SK-N-SH treated with all-trans-retinoic acid at 6 μM for 48 hours (cell line): ENCODE data around the gene CSN1S1.

Experiments
- ARNTL ChIP-seq: fragments of 450-650 bp; formaldehyde crosslinking; IDR thresholded peaks from 2 replicates; pipeline ENCODE4 v1.5.0; 2020; ENCODE audit warnings: low read depth, mild to moderate bottlenecking, moderate library complexity, borderline replicate concordance
- OSR1 ChIP-seq: fragments of 250-450 bp; sonication (Bioruptor Pico); IDR thresholded peaks from 2 replicates; pipeline ENCODE4 v1.8.0; 2022; ENCODE audit warnings: moderate library complexity, mild to moderate bottlenecking, inconsistent platforms
- RARB ChIP-seq: fragments of 250-450 bp; sonication (Bioruptor Pico); IDR thresholded peaks from 2 replicates; pipeline ENCODE4 v1.8.0; 2021; ENCODE audit warnings: mild to moderate bottlenecking, moderate library complexity
- TCF4 ChIP-seq: fragments of 250-450 bp; sonication (Bioruptor Pico); IDR thresholded peaks from 2 replicates; pipeline ENCODE4 v1.8.0; 2021; ENCODE audit warnings: mild to moderate bottlenecking, moderate library complexity, borderline replicate concordance
- ZFP3 ChIP-seq: fragments of 250-450 bp; sonication (Bioruptor Pico); IDR thresholded peaks from 2 replicates; pipeline ENCODE4 v1.5.0; 2020; ENCODE audit warnings: mild to moderate bottlenecking, moderate library complexity
- ZFP30 ChIP-seq: fragments of 450-650 bp; formaldehyde crosslinking; IDR thresholded peaks from 2 replicates; pipeline ENCODE4 v1.5.0; 2022; ENCODE audit warnings: mild to moderate bottlenecking, moderate library complexity
- ZNF70 ChIP-seq: fragments of 450-650 bp; formaldehyde crosslinking; IDR thresholded peaks from 2 replicates; pipeline ENCODE4 v1.5.0; 2020; ENCODE audit warnings: mild to moderate bottlenecking, moderate library complexity
- ZNF8 ChIP-seq: fragments of 450-650 bp; formaldehyde crosslinking; IDR thresholded peaks from 2 replicates; pipeline ENCODE4 v1.5.0; 2020; ENCODE audit warnings: mild to moderate bottlenecking, moderate library complexity
- TF ChIP-seq, protein P1 (sequence below): fragments of 250-450 bp; sonication (Bioruptor Pico); IDR thresholded peaks from 2 replicates; pipeline ENCODE4 v1.5.0; 2020; ENCODE audit warnings: mild to moderate bottlenecking, moderate library complexity
- TF ChIP-seq, protein P2 (sequence below): fragments of 250-450 bp; sonication (Bioruptor Pico); IDR thresholded peaks from 2 replicates; pipeline ENCODE4 v1.8.0; 2020; ENCODE audit warnings: mild to moderate bottlenecking, moderate library complexity, borderline replicate concordance
- TF ChIP-seq, protein P3 (sequence below): fragments of 250-450 bp; sonication (Bioruptor Pico); IDR thresholded peaks from 2 replicates; pipeline ENCODE4 v1.5.1; 2021; ENCODE audit warnings: mild to moderate bottlenecking, moderate library complexity
- TF ChIP-seq, protein P4 (sequence below): fragments of 250-450 bp; sonication (Bioruptor Pico); IDR thresholded peaks from 2 replicates; pipeline ENCODE4 v1.8.0; 2021; ENCODE audit warnings: low read depth, mild to moderate bottlenecking, moderate library complexity, borderline replicate concordance

DNA sequence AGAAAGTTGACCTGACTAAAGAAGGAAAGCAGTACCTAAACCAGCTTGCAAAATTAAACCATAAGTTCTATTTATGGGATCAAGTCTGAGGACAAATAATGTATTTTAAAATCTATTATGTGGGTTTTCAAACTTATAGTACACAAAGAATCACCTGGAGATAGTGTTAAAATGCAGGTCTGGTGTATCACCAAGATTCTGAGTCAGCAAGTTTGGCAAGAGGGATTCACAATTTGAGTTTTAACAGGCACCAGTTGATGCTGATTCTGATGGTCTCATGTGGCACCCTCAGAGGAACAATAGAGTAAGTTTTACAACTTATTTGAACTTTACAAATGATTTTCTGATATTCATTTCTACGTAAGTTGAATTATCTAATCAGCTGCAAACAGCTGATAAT is 55.8 kb downstream of the CSN1S1 start:
- TF ChIP-seq ZNF8 (CRISPR knock-in tag) (no peak), ZNF70 (CRISPR knock-in tag) (no peak), RARB (no peak), ZFP3 (no peak), ZFP30 (CRISPR knock-in tag) (no peak), ARNTL (CRISPR knock-in tag) (no peak), TCF4 (CRISPR knock-in tag) (no peak), OSR1 (CRISPR knock-in tag) (no peak)
- TF ChIP-seq, protein P1, sequence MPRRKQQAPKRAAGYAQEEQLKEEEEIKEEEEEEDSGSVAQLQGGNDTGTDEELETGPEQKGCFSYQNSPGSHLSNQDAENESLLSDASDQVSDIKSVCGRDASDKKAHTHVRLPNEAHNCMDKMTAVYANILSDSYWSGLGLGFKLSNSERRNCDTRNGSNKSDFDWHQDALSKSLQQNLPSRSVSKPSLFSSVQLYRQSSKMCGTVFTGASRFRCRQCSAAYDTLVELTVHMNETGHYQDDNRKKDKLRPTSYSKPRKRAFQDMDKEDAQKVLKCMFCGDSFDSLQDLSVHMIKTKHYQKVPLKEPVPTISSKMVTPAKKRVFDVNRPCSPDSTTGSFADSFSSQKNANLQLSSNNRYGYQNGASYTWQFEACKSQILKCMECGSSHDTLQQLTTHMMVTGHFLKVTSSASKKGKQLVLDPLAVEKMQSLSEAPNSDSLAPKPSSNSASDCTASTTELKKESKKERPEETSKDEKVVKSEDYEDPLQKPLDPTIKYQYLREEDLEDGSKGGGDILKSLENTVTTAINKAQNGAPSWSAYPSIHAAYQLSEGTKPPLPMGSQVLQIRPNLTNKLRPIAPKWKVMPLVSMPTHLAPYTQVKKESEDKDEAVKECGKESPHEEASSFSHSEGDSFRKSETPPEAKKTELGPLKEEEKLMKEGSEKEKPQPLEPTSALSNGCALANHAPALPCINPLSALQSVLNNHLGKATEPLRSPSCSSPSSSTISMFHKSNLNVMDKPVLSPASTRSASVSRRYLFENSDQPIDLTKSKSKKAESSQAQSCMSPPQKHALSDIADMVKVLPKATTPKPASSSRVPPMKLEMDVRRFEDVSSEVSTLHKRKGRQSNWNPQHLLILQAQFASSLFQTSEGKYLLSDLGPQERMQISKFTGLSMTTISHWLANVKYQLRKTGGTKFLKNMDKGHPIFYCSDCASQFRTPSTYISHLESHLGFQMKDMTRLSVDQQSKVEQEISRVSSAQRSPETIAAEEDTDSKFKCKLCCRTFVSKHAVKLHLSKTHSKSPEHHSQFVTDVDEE (CRISPR knock-in tag), result no peak
- TF ChIP-seq, protein P2, sequence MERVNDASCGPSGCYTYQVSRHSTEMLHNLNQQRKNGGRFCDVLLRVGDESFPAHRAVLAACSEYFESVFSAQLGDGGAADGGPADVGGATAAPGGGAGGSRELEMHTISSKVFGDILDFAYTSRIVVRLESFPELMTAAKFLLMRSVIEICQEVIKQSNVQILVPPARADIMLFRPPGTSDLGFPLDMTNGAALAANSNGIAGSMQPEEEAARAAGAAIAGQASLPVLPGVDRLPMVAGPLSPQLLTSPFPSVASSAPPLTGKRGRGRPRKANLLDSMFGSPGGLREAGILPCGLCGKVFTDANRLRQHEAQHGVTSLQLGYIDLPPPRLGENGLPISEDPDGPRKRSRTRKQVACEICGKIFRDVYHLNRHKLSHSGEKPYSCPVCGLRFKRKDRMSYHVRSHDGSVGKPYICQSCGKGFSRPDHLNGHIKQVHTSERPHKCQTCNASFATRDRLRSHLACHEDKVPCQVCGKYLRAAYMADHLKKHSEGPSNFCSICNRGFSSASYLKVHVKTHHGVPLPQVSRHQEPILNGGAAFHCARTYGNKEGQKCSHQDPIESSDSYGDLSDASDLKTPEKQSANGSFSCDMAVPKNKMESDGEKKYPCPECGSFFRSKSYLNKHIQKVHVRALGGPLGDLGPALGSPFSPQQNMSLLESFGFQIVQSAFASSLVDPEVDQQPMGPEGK (CRISPR knock-in tag), result no peak
- TF ChIP-seq, protein P3, sequence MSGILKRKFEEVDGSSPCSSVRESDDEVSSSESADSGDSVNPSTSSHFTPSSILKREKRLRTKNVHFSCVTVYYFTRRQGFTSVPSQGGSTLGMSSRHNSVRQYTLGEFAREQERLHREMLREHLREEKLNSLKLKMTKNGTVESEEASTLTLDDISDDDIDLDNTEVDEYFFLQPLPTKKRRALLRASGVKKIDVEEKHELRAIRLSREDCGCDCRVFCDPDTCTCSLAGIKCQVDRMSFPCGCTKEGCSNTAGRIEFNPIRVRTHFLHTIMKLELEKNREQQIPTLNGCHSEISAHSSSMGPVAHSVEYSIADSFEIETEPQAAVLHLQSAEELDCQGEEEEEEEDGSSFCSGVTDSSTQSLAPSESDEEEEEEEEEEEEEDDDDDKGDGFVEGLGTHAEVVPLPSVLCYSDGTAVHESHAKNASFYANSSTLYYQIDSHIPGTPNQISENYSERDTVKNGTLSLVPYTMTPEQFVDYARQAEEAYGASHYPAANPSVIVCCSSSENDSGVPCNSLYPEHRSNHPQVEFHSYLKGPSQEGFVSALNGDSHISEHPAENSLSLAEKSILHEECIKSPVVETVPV (CRISPR knock-in tag), result no peak
- TF ChIP-seq, protein P4, sequence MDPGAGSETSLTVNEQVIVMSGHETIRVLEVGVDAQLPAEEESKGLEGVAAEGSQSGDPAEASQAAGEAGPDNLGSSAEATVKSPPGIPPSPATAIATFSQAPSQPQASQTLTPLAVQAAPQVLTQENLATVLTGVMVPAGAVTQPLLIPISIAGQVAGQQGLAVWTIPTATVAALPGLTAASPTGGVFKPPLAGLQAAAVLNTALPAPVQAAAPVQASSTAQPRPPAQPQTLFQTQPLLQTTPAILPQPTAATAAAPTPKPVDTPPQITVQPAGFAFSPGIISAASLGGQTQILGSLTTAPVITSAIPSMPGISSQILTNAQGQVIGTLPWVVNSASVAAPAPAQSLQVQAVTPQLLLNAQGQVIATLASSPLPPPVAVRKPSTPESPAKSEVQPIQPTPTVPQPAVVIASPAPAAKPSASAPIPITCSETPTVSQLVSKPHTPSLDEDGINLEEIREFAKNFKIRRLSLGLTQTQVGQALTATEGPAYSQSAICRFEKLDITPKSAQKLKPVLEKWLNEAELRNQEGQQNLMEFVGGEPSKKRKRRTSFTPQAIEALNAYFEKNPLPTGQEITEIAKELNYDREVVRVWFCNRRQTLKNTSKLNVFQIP (CRISPR knock-in tag), result no peak
